BJ (cell line): Measurements from ENCODE around the gene CHMP5. TPM values are rescaled to one million over a fixed set of nuclear protein-coding genes. Genes with fewer than 3 reads are reported as not detected.

ENCODE experiments used
- CTCF ChIA-PET: fragments of 350-600 bp; formaldehyde crosslinking; extraction: SDS; loops from one replicate; lab custom pipeline; 2021; ENCODE audit warnings: antibody characterized with exemption, inconsistent platforms; lab: Yijun Ruan, JAX
- POLR2A ChIA-PET: fragments of 300-600 bp; sonication (Branson Sonifier 250); formaldehyde crosslinking; extraction: SDS; loops from one replicate; lab custom pipeline; 2021; ENCODE audit warnings: antibody characterized with exemption; lab: Charles Lee
- DNase-seq: peaks from one replicate; pipeline ENCODE4 v3.0.0-alpha.2; 2011; ENCODE audit warnings: low read depth
- H3K27me3 ChIP-seq: 2 replicates; pipeline ENCODE4 v1.6.0; 2011; ENCODE audit warnings: low read length; ENCODE audit not compliant: control insufficient read depth, insufficient read depth
- H3K36me3 ChIP-seq: 2 replicates; pipeline ENCODE4 v1.5.1; 2011; ENCODE audit warnings: low read length; ENCODE audit not compliant: control insufficient read depth, insufficient read depth
- H3K4me3 ChIP-seq: 2 replicates; pipeline ENCODE4 v1.5.1; 2011; ENCODE audit warnings: low read depth, mild to moderate bottlenecking, control low read depth, low read length
- polyA plus RNA-seq: library from polyadenylated mRNA; depleted of rRNA; stranded (reverse); fragments of >200 nt; gene quantifications from 2 replicates; pipeline ENCODE4 v1.2.3, GENCODE V29; 2011
- TF ChIP-seq, protein P1 (sequence below): IDR thresholded peaks from 2 replicates; pipeline ENCODE4 v1.5.1; 2011; ENCODE audit warnings: low read depth, mild to moderate bottlenecking, control low read depth, inconsistent platforms, low read length, moderate library complexity; ENCODE audit not compliant: insufficient read depth

CHMP5 gene
- polyA plus RNA-seq, 1 experiment: 37.6 TPM

DNA sequence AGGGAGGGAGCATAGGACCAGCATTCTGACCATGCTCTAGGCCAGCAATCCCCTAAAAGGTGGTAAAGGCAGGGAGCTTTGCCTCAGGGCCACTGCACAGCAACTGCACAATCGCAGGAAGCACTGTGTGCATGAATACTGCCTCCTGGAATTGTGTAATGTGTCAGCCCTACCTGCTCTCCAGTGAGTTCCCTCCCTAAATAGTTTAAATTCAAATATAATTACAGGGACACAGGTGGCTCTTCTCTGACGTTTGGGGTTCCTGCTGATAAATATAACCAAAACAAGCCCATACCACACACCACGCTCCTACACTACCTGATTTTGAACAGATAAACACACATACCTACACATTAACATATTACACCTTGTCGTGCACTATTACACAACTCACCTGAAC lies 9.4 kb upstream of the CHMP5 start:
- no peaks in the 10 kb centered on the region for H3K27me3 ChIP-seq
- POLR2A ChIA-PET: no interaction called here
- H3K36me3 ChIP-seq: peaks cover 27% of the 10 kb centered on the region

DNA sequence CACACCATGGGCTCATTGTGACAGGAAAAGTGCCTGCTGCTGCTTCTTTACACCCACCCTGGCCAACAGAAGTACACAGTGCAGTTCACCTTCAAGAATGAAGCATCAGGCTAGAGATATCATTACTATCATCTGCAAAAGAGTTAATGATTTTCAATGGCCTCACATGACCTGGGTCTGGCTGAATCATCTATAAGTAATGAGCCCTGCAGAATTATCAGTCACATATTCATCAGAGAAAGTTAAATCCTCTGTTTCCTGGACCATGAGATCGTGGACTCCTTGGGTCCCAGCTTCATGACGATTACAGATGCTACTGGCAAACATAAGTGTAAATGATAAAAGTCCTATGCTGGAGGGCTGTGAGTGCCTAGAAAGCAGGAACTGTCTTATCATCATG lies 8.6 kb upstream of the CHMP5 start:
- Histone ChIP-seq H3K36me3 (peaks cover 27% of the 10 kb centered on the region), H3K4me3 (no peak overlapping the region), H3K27me3 (no peaks in the 10 kb centered on the region)
- ChIA-PET CTCF (no interaction called here), POLR2A (no interaction called here)
- no peak for DNase-seq
- TF ChIP-seq, protein P1, sequence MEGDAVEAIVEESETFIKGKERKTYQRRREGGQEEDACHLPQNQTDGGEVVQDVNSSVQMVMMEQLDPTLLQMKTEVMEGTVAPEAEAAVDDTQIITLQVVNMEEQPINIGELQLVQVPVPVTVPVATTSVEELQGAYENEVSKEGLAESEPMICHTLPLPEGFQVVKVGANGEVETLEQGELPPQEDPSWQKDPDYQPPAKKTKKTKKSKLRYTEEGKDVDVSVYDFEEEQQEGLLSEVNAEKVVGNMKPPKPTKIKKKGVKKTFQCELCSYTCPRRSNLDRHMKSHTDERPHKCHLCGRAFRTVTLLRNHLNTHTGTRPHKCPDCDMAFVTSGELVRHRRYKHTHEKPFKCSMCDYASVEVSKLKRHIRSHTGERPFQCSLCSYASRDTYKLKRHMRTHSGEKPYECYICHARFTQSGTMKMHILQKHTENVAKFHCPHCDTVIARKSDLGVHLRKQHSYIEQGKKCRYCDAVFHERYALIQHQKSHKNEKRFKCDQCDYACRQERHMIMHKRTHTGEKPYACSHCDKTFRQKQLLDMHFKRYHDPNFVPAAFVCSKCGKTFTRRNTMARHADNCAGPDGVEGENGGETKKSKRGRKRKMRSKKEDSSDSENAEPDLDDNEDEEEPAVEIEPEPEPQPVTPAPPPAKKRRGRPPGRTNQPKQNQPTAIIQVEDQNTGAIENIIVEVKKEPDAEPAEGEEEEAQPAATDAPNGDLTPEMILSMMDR: no peak

More for the DNA sequence above, 9.4 kb upstream of the CHMP5 start:
- CTCF ChIA-PET: interaction anchor here (1.1 kb wide), 1 partner anchor 13 kb away, joined by 3 read pairs; no protein-coding TSS in a partner anchor
- TF ChIP-seq, protein P1: no peak
- H3K4me3 ChIP-seq: no peak overlapping the region
- DNase-seq: no peak

DNA sequence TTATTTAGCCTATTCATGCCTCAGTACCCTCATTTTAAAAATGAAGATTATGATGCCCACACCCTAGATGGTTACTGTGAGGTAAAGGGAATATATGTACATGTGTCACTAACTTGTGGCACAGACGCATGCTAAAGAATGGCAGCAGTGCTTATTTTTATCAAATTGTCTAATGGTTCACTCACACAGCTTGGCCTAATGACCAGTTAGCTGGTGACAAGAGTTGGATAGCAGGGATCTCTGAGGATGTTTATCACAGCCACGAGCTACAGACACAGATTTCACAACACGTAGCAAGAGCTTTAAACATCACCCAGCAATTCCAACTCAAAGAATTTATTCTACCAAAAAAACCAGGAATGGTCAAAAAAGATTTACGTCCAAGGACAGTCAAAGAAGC lies 7.6 kb upstream of the CHMP5 start:
- ChIA-PET CTCF (no interaction called here), POLR2A (no interaction called here)
- no peak for DNase-seq
- TF ChIP-seq, protein P1: no peak
- peaks cover 26% of the 10 kb centered on the region for H3K36me3 ChIP-seq
- no peaks in the 10 kb centered on the region for H3K27me3 ChIP-seq
- no peak overlapping the region for H3K4me3 ChIP-seq

DNA sequence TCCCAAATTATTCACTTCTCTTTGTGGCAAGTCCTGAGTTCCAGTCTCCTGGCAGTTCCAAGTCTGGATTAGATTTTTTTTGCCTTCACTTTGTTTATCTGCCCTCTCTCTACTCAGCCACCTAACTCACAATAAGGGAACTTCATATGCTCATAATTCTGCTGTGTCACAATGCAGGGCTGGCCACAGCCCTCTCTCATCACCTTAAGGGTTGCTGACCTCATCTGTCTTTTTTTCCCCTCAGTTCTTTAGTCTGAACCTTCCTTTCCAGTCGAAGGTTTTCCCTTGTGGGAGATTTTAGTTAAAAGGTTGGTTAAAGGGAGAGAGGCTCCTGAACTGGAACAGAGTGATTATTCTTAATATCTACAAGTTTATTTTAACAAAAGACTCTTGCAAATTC lies 4.5 kb upstream of the CHMP5 start:
- ChIA-PET CTCF (interaction anchor here (1.9 kb wide), 1 partner anchor 26 kb away, joined by 5 read pairs; no protein-coding TSS in a partner anchor), POLR2A (no interaction called here)
- DNase-seq: no peak
- TF ChIP-seq, protein P1: no peak
- Histone ChIP-seq H3K27me3 (no peaks in the 10 kb centered on the region), H3K36me3 (peaks cover 18% of the 10 kb centered on the region), H3K4me3 (no peak overlapping the region)

DNA sequence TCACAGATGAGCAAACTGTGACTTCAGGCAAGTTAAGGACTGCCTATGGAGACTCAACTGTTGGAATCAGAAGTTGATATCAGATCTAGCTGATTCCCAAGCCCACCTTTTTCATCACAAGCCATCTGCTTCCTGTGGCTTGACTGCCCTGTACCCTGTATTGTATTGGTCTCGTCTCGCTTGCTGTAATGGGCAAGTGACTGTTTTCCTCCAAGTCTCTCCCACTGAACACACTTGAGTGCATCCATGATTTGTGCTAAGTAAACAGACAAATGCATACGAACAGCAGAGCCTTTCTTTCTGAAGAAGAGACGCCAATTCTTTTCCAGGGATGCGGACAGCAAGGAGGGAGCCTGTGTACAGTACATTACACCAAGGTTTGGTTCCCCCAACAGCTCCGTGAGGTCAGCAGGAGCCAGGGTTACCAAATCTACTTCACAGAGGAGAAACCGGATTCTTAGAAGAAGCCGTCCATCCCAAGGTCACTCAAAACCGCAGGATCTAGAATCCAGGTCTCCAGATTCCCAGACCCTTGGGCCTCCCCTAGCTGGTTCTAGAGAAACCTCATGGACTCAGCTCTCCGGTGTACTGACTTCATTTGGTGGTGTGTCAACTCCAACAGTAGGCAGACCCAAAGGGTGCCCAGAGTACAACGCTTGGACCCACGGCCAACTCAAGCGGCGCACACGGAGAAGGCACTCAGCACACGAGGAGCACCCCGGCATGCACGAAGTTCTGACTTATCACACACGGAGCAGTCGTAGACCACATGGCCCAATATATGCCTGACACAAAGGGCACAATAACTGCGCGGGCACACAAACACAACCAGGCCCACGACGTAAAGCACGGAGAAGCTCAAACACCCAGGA lies 1.5 kb upstream of the CHMP5 start:
- TF ChIP-seq, protein P1: no peak
- POLR2A ChIA-PET: no interaction called here
- peak overlapping the region; percentile 95 for H3K4me3 ChIP-seq
- H3K36me3 ChIP-seq: peaks cover 10% of the 10 kb centered on the region
- no peak for DNase-seq
- H3K27me3 ChIP-seq: no peaks in the 10 kb centered on the region
- CTCF ChIA-PET: interaction anchor here (0.5 to 1.1 kb wide), 2 partner anchors 32 to 67 kb away, joined by 3 read pairs; no protein-coding TSS in a partner anchor
